Measurements from ENCODE around the gene MRC2.

DNA sequence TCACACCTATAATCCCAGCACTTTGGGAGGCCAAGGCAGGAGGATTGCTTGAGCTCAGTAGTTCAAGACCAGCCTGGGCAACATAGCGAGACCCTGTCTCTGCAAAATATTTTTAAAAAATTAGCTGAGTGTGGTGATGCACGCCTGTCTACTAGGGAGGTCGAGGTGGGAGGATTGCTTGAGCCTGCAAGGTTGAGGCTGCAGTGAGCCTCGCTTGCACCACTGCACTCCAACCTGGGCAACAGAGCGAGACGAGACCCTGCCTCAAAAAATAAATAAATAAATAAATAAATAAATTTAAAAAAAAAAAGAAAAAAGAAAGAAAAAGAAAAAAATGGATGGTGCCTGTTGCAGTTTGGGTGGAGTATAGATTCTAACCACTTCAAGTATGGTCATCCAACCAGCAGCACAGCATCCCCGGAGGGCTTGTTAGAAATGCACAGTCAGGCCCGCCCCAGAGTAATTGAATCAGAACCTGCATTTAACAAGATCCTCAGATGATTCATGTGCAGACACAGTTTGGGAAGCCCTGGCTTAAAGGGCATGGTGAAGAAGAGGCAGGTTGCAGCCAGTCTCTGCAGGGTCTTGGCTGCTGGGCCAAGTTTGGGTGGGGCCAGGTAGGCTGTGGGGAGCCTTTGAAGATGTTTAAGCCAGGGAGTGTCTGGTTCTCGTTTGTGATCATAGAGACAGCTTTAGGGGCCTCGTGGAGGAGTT, 40.8 kb downstream of the MRC2 start:
- TF ChIP-seq, protein P1, sequence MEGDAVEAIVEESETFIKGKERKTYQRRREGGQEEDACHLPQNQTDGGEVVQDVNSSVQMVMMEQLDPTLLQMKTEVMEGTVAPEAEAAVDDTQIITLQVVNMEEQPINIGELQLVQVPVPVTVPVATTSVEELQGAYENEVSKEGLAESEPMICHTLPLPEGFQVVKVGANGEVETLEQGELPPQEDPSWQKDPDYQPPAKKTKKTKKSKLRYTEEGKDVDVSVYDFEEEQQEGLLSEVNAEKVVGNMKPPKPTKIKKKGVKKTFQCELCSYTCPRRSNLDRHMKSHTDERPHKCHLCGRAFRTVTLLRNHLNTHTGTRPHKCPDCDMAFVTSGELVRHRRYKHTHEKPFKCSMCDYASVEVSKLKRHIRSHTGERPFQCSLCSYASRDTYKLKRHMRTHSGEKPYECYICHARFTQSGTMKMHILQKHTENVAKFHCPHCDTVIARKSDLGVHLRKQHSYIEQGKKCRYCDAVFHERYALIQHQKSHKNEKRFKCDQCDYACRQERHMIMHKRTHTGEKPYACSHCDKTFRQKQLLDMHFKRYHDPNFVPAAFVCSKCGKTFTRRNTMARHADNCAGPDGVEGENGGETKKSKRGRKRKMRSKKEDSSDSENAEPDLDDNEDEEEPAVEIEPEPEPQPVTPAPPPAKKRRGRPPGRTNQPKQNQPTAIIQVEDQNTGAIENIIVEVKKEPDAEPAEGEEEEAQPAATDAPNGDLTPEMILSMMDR (IDR thresholded peaks at IDR 0.05; ENCODE audit: poor library complexity) = no peak
- no peak for TF ChIP-seq EZH2 (IDR thresholded peaks at IDR 0.05; ENCODE audit: borderline replicate concordance)

Data from hepatocyte (in vitro differentiated cells).